Esophagus squamous epithelium (tissue), 5 donors: ENCODE measurements around the gene ANO6. TPM values are rescaled to one million over a fixed set of nuclear protein-coding genes. Genes with fewer than 3 reads are reported as not detected.

ENCODE experiments used
- DNase-seq: peaks from one replicate; lab custom pipeline; 2025; lab: John Stamatoyannopoulos, UW
- H3K27ac ChIP-seq, 4 donors: fragments of 200-600 bp; sonication (generic); one replicate each; pipeline ENCODE4 v1.5.1; 2016 to 2019; ENCODE audit warnings: mild to moderate bottlenecking in 1 of 4
- H3K27me3 ChIP-seq, 4 donors: fragments of 200-600 bp; sonication (generic); 1 replicate in 3 of 4; 2 replicates in 1 of 4; pipeline versions ENCODE4 v1.5.1 to v1.6.0; 2017 to 2021; ENCODE audit warnings: antibody characterized with exemption in 1 of 4
- H3K36me3 ChIP-seq, 3 donors: fragments of 200-600 bp; sonication (generic); one replicate each; pipeline ENCODE4 v1.5.1; 2016 to 2019
- H3K4me1 ChIP-seq, 3 donors: fragments of 200-600 bp; sonication (generic); one replicate each; pipeline ENCODE4 v1.5.1; 2017 to 2019
- H3K4me3 ChIP-seq, 4 donors: fragments of 200-600 bp; sonication (generic); 1 replicate in 3 of 4; 2 replicates in 1 of 4; pipeline ENCODE4 v1.5.1; 2016 to 2019; ENCODE audit warnings: mild to moderate bottlenecking in 2 of 4, moderate library complexity in 1 of 4
- H3K9me3 ChIP-seq, 3 donors: fragments of 200-600 bp; sonication (generic); one replicate each; pipeline ENCODE4 v1.5.1; 2016 to 2019
- POLR2A ChIP-seq, 4 donors: fragments of 450-650 bp; IDR thresholded peaks; one replicate each; pipeline ENCODE4 v1.6.1; 2017; ENCODE audit warnings: antibody characterized with exemption in 4 of 4, mild to moderate bottlenecking in 4 of 4, moderate library complexity in 3 of 4
- WGBS, 2 donors: methylation state at CpG; one replicate each; pipeline ENCODE4 v1.1.5; 2018; 5-methylcytosine and 5-hydroxymethylcytosine counted together
- intact Hi-C: fragments of 100-400 bp; cut with DNase I; formaldehyde crosslinking; loops from one replicate; pipeline ENCODE4 v1.15.0; 2022
- total RNA-seq, 4 donors: library from RNA; depleted of rRNA; stranded (reverse); fragments of >200 nt; gene quantifications; one replicate each; pipeline ENCODE4 v1.1.0, GENCODE V29; 2016
- TF ChIP-seq, protein P1 (sequence below), 6 experiments: fragments of 450-650 bp in 4 of 6; fragments of 200-600 bp in 2 of 6; sonication (generic) in 2 of 6; IDR thresholded peaks; one replicate each; pipeline ENCODE4 v1.5.1; 2016 to 2019; ENCODE audit warnings: antibody characterized with exemption in 6 of 6, mild to moderate bottlenecking in 4 of 6, moderate library complexity in 4 of 6
- donor health status: DM: yes; HTN: yes; CAD: no.

Gene ANO6
- total RNA-seq, 4 donors from 2014 or later = 13.0 to 40.8 (median 25.1) TPM

DNA sequence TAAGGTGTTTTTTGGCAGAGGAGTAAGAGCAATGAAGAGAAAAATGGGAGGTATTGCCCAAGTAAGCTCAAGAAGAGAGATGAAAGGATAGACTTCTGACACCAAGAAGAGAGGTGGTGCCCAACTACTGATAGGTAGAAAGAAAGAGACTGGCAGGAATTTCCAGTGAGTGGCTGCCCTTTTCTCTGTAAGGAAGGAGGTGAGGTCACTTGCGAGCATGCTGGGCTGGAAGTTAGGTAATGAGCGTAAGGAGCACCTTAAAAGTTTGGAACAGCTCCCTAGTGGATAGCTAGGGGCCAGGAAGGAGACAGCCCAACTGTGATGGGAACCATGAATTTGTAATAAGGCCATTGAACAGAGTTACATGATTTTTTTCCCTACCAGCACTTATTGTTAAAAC is 127.0 kb downstream of the ANO6 start:
- intact Hi-C loops = no loop called here
- Histone ChIP-seq H3K27me3 (no peaks in the 10 kb centered on the region), H3K36me3 (peaks cover 0 to 7% (median 0%) of the 10 kb centered on the region in 3 donors), H3K27ac (no peak overlapping the region), H3K4me3 (no peak overlapping the region), H3K4me1 (peaks cover 0 to 28% (median 10%) of the 10 kb centered on the region in 3 donors), H3K9me3 (no peaks in the 10 kb centered on the region)
- no peak for DNase-seq
- TF ChIP-seq POLR2A (IDR thresholded peaks at IDR 0.05) = no peak
- TF ChIP-seq, protein P1, sequence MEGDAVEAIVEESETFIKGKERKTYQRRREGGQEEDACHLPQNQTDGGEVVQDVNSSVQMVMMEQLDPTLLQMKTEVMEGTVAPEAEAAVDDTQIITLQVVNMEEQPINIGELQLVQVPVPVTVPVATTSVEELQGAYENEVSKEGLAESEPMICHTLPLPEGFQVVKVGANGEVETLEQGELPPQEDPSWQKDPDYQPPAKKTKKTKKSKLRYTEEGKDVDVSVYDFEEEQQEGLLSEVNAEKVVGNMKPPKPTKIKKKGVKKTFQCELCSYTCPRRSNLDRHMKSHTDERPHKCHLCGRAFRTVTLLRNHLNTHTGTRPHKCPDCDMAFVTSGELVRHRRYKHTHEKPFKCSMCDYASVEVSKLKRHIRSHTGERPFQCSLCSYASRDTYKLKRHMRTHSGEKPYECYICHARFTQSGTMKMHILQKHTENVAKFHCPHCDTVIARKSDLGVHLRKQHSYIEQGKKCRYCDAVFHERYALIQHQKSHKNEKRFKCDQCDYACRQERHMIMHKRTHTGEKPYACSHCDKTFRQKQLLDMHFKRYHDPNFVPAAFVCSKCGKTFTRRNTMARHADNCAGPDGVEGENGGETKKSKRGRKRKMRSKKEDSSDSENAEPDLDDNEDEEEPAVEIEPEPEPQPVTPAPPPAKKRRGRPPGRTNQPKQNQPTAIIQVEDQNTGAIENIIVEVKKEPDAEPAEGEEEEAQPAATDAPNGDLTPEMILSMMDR (IDR thresholded peaks at IDR 0.05) = no peak
- 88% methylated on average over 2 of the region's 2 CpGs for WGBS, 2 donors

DNA sequence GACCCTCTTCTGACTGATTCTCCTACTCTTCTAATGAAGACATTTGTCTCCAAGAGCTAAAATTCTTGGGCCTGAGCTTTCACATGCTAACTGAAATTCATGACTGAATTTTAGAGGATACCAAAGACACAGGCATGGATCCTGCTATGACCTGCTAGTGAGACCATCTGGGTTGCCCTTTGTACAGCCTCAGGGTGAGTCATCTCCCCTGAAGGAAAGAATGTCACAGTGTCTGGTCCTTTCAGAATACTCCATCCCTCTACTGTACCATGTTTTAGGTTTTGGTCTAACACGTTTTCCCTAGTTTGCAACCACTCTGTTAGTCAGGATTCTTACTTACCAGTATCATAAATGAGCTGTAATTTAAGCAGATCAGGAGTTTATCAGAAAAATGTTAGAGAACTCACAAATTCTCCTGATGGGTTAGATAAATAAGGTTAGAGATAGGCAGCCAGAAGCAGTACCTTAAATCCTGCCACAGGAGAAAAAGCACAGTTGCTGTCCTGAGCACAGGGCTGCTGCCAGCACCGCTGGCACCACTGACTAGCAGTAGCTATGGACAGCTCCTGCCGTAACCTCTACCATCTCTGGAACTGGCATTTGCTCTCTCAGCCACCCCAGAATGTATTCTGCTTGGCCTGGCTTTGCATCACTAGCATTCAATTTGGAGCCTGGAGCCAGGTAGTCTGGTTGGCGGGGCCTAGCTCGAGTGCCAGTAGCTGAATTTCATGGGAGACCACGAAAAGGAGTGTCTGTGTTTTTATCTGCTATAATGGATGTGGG is 127.6 kb downstream of the ANO6 start:
- intact Hi-C loops = no loop called here
- Histone ChIP-seq H3K9me3 (no peaks in the 10 kb centered on the region), H3K4me3 (no peak overlapping the region), H3K27me3 (no peaks in the 10 kb centered on the region), H3K4me1 (peaks cover 0 to 22% (median 9%) of the 10 kb centered on the region in 3 donors), H3K36me3 (peaks cover 0 to 13% (median 0%) of the 10 kb centered on the region in 3 donors), H3K27ac (no peak overlapping the region)
- no peak for DNase-seq
- TF ChIP-seq, protein P1 (IDR thresholded peaks at IDR 0.05) = no peak
- TF ChIP-seq POLR2A (IDR thresholded peaks at IDR 0.05) = no peak
- WGBS, 2 donors = 92 to 96% methylated on average over 4 to 6 of the region's 6 CpGs

DNA sequence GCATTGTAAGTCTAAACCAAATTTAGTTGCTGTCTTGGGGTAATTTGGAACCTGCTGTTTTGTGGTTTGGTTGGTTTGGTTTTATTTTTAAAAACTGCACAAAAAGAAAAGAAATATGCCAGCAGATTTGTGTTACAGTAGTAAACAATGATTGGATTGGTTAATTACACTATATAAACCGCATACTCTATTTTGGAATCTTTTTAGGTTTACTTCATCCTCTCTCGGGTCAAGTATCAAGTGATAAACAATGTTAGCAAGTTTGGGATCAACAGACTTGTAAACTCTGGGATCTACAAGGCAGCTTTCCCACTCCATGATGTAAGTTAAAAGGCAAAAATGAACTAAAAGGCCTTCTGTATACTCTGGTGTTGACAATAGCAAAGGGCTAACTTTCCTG is 132.4 kb downstream of the ANO6 start:
- 70% methylated on average over 2 of the region's 2 CpGs for WGBS, 2 donors
- Histone ChIP-seq H3K27ac (peak overlapping the region in 1 of 4 donors; percentile 2), H3K4me1 (peaks cover 0 to 8% (median 0%) of the 10 kb centered on the region in 3 donors), H3K27me3 (no peaks in the 10 kb centered on the region), H3K9me3 (no peaks in the 10 kb centered on the region), H3K36me3 (peaks cover 0 to 50% (median 0%) of the 10 kb centered on the region in 3 donors), H3K4me3 (no peak overlapping the region)
- TF ChIP-seq, protein P1 (IDR thresholded peaks at IDR 0.05) = no peak
- TF ChIP-seq POLR2A (IDR thresholded peaks at IDR 0.05) = no peak
- no peak for DNase-seq
- intact Hi-C loops = no loop called here

DNA sequence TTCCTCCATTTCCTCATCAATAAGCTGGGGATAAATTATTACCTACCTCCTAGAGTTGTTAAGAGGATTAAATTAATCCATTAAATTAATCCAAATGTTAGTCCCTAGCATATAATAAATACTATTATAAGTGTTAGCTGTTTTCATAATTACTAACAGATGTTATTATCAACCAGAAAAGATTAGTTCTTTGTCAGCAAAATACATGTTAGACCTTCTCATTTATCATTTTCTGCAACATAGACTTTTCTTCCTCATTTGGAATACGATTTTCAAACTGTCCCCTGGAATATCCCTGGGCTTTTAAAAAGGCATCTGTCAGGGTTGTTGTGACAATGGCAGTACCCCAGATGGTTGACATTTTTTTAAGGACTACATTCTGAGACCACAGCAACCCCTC is 133.1 kb downstream of the ANO6 start:
- intact Hi-C loops = no loop called here
- DNase-seq = no peak
- H3K27me3 ChIP-seq = no peaks in the 10 kb centered on the region
- peaks cover 0 to 50% (median 0%) of the 10 kb centered on the region in 3 donors for H3K36me3 ChIP-seq
- no peaks in the 10 kb centered on the region for H3K9me3 ChIP-seq
- H3K4me3 ChIP-seq = no peak overlapping the region
- 60 to 75% methylated on average over 1 of the region's 1 CpG for WGBS, 2 donors
- no peak overlapping the region for H3K27ac ChIP-seq
- TF ChIP-seq, protein P1 (IDR thresholded peaks at IDR 0.05) = no peak
- no peak for TF ChIP-seq POLR2A (IDR thresholded peaks at IDR 0.05)
- peaks cover 0 to 8% (median 0%) of the 10 kb centered on the region in 3 donors for H3K4me1 ChIP-seq

DNA sequence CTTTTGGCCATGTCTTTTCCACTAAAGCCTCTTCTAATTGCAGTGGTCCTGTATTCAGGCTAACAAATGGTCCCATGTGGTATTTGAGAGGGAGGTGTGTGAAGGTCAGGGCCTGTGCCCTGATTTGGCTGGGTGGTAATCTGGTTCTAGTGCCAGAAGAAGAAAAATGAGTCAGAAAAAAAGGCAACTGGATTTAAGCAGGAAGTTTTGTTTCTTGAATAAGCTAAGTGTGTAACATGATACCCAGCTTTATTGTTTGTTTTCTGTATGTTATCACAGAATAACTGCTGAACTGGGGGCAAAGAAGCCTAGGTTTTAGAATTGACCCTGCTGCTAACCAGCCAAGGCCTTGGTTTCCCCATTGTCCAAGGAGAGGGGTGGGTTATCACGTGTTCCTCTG is 134.0 kb downstream of the ANO6 start:
- WGBS, 2 donors = 100% methylated on average over 1 of the region's 1 CpG; no CpG with 5 or more reads in 1 of the 2 donors
- TF ChIP-seq POLR2A (IDR thresholded peaks at IDR 0.05) = no peak
- TF ChIP-seq, protein P1 (IDR thresholded peaks at IDR 0.05) = no peak
- no peaks in the 10 kb centered on the region for H3K9me3 ChIP-seq
- H3K4me3 ChIP-seq = no peak overlapping the region
- peaks cover 0 to 12% (median 0%) of the 10 kb centered on the region in 3 donors for H3K4me1 ChIP-seq
- no peak for DNase-seq
- peak overlapping the region in 2 of 4 donors; percentile 34 to 41 for H3K27ac ChIP-seq
- intact Hi-C loops = no loop called here
- peaks cover 0 to 50% (median 0%) of the 10 kb centered on the region in 3 donors for H3K36me3 ChIP-seq
- no peaks in the 10 kb centered on the region for H3K27me3 ChIP-seq
